SK-MEL-5 (cell line): Measurements from ENCODE around the gene SOBP. TPM values are rescaled to one million over a fixed set of nuclear protein-coding genes. Genes with fewer than 3 reads are reported as not detected.
A peak's percentile ranks its signal among the peaks of the same experiment; 100 is the strongest.

Experiments
- DNase-seq: peaks from one replicate; pipeline ENCODE4 v3.0.0-alpha.2; 2016; ENCODE audit warnings: low read depth, low spot score
- in situ Hi-C: cut with HindIII; loops from 2 replicates; pipeline ENCODE4 v1.10.0; 2016; ENCODE audit warnings: low sequenced_read_pairs, high pct_unique_total_duplicates, low pct_unique_long_range_greater_than_20kb
- total RNA-seq: library from RNA; depleted of rRNA; stranded (reverse); fragments of >200 nt; shearing (Covaris generic); gene quantifications from 2 replicates; pipeline ENCODE4 v1.2.3, GENCODE V29; 2014

Gene SOBP
- total RNA-seq, 1 experiment from 2014 or later: 2.4 TPM

- in situ Hi-C loops: no loop called here
- DNase-seq: no peak
Observed at GRCh38 chr6:107654764-107655163, 164.8 kb downstream of the SOBP start.

- in situ Hi-C loops: no loop called here
- peak; percentile 45 for DNase-seq
Observed at GRCh38 chr6:107655245-107655644, 165.3 kb downstream of the SOBP start.

GRCh38 chr6:107655864-107656263, 165.9 kb downstream of the SOBP start:
- DNase-seq: no peak
- in situ Hi-C loops: no loop called here

- no peak for DNase-seq
- in situ Hi-C loops: no loop called here
Observed at GRCh38 chr6:107656401-107656800, 166.5 kb downstream of the SOBP start.

- DNase-seq: no peak
- in situ Hi-C loops: no loop called here
Observed at GRCh38 chr6:107656883-107657282, 167.0 kb downstream of the SOBP start.

- in situ Hi-C loops: no loop called here
- no peak for DNase-seq
Observed at GRCh38 chr6:107657373-107657754, 167.4 kb downstream of the SOBP start.

- in situ Hi-C loops: no loop called here
- DNase-seq: no peak
Observed at GRCh38 chr6:107657755-107658461, 168.0 kb downstream of the SOBP start.

- peak; percentile 14 for DNase-seq
- in situ Hi-C loops: no loop called here
Observed at GRCh38 chr6:107658920-107659865, 169.3 kb downstream of the SOBP start.

GRCh38 chr6:107660839-107661238, 170.9 kb downstream of the SOBP start:
- peak; percentile 16 for DNase-seq
- in situ Hi-C loops: no loop called here

- DNase-seq: no peak
- in situ Hi-C loops: no loop called here
Observed at GRCh38 chr6:107661291-107661690, 171.4 kb downstream of the SOBP start.

GRCh38 chr6:107662333-107662732, 172.4 kb downstream of the SOBP start:
- in situ Hi-C loops: no loop called here
- DNase-seq: no peak

GRCh38 chr6:107663308-107663707, 173.4 kb downstream of the SOBP start:
- in situ Hi-C loops: no loop called here
- DNase-seq: no peak

- no peak for DNase-seq
- in situ Hi-C loops: no loop called here
Observed at GRCh38 chr6:107665382-107665781, 175.5 kb downstream of the SOBP start.

- in situ Hi-C loops: no loop called here
- no peak for DNase-seq
Observed at GRCh38 chr6:107666084-107666980, 176.4 kb downstream of the SOBP start.

- in situ Hi-C loops: no loop called here
Observed at GRCh38 chr6:107666981-107667601, 177.2 kb downstream of the SOBP start.

GRCh38 chr6:107667790-107668189, 177.9 kb downstream of the SOBP start:
- in situ Hi-C loops: no loop called here
- DNase-seq: no peak

More at GRCh38 chr6:107666981-107667601, 177.2 kb downstream of the SOBP start:
- DNase-seq: no peak

- DNase-seq: no peak
- in situ Hi-C loops: no loop called here
Observed at GRCh38 chr6:107668743-107669474, 179.0 kb downstream of the SOBP start.
